H7 (cell line): ENCODE data around the gene FSD1L. TPM values are rescaled to one million over a fixed set of nuclear protein-coding genes. Genes with fewer than 3 reads are reported as not detected.

Source experiments
- DNase-seq: peaks from one replicate; pipeline ENCODE4 v3.0.0; 2012
- H3K27me3 ChIP-seq: 2 replicates; pipeline ENCODE4 v1.6.0; 2011; ENCODE audit warnings: mild to moderate bottlenecking, low read length; ENCODE audit not compliant: control insufficient read depth, insufficient read depth
- H3K36me3 ChIP-seq: replicated peaks from 2 replicates; pipeline ENCODE4 v1.5.1; 2011; ENCODE audit warnings: low read length; ENCODE audit not compliant: control insufficient read depth, insufficient read depth
- H3K4me3 ChIP-seq: 2 replicates; pipeline ENCODE4 v1.5.1; 2011; ENCODE audit warnings: low read depth, mild to moderate bottlenecking, control low read depth, low read length, moderate library complexity; ENCODE audit not compliant: insufficient read depth
- total RNA-seq: library from RNA; depleted of rRNA; stranded (reverse); fragments of >200 nt; shearing (Covaris generic); gene quantifications from 2 replicates; pipeline ENCODE4 v1.2.3, GENCODE V29; 2014; rRNA removed

Gene FSD1L
- 2.3 and 2.5 TPM in 2 replicates for total RNA-seq

DNA sequence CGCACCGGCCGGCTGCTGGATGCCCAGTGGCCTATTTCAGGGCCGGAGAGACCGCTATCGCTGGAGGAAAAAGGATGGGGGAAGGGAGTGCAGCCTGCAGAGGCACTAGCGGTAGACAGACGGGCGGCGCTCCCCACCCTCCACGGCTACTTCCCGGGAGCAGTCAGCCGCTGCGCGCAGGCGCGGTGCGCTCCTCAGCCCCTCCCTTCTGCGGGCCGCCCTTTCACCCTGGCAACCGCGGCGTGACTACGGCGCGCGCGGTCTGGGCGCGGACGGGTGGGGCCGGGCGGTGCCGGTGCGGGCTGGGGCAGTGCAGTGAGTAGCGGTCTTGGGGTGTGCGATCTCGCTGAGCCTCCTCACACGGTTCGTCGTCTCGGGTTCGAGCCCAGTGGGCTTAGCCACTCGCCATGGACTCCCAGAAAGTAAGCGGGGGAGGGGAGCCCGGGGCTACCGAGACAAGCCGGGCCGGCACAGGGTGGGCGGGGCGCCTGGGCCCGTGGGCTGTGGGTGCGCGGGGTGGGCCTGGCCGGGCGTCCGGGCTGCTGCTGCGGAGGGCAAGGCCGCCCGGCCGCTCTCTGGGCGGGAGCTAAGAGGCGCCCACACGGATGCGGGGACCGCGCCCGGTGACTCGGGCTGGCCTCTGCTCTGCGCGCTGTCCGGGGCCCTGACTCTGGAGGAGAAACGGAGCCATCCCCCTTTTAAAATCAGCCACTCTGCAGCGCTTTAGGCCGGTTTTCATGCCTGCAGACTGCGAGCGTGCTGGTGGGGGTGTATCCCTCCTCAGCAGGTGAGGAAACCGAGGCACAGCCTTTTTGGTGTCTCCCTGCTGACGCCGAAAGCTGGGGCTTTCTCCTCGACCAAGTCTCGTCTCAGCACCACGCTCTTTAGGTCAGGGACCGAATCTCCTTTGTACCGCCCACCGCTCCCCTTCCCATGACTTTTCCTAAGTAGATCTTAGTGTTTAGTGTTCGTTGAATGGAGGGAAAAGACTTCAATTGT is at the start of gene FSD1L:
FSD1L (plus strand) TSS at position 221 of the 999 bp plus-strand sequence; CDS start at position 408, 187 bp downstream.
- DNase-seq: peak; percentile 96
- Histone ChIP-seq H3K4me3 (peak within 1 kb of the TSS; percentile 86), H3K27me3 (no peaks in the 10 kb centered on the region), H3K36me3 (no peaks in the 10 kb centered on the region)

DNA sequence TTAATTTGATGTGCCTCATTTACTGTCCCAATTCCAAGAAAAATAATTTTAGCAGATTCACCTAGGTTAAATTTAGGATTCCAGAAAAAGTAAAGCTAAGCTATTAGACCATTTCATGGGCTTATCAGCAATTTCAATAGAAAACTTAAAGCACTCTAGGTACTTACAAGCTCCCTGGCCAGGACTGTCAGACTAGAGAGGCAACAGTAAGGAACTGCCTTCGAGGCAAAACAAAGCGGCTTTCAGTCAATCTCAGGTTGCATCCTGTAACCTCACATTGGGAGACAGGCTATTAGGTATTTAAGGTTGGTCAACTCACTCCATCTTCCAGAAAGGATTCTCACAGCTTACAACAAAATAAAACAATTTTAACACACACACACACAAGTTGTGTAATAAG is 48.7 kb upstream of the FSD1L start:
- Histone ChIP-seq H3K27me3 (no peaks in the 10 kb centered on the region), H3K36me3 (no peaks in the 10 kb centered on the region), H3K4me3 (no peak overlapping the region)
- no peak for DNase-seq

DNA sequence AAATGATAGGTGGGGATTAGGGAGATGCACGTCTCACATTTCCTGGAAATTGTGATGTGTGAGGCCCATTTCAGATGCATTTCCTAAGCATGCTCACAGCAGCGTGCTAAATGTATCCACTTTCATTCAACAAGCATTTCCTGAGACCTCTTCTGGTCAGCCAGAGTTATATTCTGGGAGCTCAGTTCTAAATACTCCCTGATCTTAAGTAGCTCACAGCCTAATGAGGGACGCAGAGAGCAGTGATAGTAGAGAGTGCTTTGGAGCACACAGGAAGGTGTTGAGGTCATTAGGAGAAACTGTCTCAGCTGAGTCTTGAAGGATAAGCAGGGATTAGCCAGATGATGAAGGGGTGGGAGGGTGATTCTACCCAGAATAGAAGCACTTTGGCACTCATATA is 46.2 kb upstream of the FSD1L start:
- no peaks in the 10 kb centered on the region for H3K27me3 ChIP-seq
- no peak overlapping the region for H3K4me3 ChIP-seq
- no peaks in the 10 kb centered on the region for H3K36me3 ChIP-seq
- DNase-seq: no peak

DNA sequence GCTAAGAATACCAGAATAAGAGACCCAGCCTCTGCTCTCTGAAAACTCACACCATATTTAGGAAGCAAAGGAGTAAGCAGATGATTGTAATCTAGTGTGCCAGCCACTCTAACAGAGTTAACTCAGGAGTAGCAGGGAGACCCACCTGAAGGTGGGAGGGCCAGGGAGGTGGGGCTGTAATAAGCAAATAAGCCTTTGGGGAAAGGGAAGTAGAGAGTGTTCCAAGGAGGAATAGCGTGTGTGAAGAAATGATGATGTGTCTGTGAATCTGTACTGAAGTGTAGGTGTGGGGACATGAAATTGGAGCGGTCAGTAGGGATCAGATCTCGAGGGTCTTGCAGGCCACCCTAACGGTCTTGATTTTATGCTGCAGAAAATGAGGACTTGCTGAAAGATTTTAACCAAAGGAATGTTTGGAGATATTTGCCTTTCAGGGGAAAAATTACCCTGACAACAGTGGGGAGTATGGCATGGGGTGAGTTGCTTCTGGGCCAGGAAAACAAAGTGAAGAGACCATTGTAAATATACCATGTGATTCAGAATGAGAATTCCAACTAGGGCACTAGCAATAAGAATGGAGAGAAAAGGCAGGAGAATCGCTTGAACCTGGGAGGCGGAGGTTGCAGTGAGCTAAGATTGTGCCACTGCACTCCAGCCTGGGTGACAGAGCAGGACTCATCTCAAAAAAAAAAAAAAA is 44.1 kb upstream of the FSD1L start:
- no peak overlapping the region for H3K4me3 ChIP-seq
- H3K27me3 ChIP-seq: no peaks in the 10 kb centered on the region
- no peaks in the 10 kb centered on the region for H3K36me3 ChIP-seq
- DNase-seq: peak; percentile 43

DNA sequence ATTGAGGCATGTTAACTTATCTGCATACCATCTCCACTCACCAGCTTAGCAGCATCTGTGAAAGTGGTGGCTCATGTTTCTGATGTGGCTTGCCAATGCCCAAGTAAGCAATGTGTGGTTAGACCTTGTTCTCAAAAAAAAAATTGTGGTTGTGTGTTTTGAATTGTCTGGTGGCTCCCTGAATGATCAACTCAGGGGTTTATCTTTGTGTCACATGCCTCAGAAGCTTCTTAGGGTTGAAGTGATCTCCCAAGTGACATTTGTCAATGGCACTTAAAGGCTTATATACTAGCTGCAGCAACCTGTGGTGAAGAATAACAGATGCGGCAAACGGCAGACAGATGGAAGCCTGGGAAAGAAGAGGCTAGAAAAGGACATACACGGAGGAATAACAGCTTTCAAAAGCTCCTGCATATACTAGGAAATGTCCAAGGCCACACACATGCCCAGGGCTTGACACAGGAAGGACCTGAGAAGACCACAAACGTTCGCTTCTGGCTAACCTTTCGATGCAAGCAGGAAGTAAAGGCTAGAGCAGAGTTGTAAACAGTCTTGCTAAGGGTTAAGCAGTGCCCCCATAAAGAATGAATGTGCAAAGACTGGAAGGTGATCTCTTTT is 42.2 kb upstream of the FSD1L start:
- Histone ChIP-seq H3K36me3 (no peaks in the 10 kb centered on the region), H3K4me3 (no peak overlapping the region), H3K27me3 (no peaks in the 10 kb centered on the region)
- DNase-seq: no peak

DNA sequence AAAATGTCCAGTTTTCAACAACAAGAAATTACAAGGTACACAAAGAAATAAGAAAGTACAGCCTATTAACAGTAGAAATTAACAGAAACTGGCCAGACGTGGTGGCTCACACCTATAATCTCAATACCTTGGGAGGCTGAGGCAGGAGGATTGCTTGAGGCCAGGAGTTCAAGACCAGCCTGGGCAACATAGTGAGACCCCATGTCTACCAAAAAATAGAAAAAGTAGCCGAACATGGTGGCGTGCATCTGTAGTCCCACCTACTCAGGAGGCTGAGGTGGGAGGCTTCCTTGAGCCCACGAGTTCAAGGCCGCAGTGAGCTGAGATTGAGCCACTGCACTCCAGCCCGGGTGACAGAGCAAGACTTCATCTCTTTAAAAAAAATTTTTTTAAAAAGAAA is 41.5 kb upstream of the FSD1L start:
- H3K27me3 ChIP-seq: no peaks in the 10 kb centered on the region
- H3K36me3 ChIP-seq: no peaks in the 10 kb centered on the region
- H3K4me3 ChIP-seq: no peak overlapping the region
- DNase-seq: no peak

DNA sequence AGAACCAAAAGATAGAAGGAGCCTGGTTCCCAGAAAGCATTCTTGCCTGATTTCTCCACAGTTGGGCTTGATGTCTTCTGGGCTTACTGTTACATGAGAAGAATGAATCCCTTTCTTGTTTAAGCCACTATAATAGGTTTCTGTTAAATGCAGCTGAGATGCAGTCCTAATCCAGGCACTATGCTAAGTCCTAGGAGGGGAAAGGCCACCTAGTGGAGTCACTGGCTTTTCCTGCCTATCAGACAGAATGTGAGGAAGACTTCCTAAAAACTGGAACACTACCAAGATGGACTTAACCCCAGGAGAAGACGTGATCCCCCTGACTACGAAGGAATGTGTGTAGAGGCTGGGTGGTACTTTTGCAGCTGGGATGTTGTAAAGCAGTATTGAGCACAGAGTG is 34.3 kb upstream of the FSD1L start:
- peak; percentile 26 for DNase-seq
- no peak overlapping the region for H3K4me3 ChIP-seq
- no peaks in the 10 kb centered on the region for H3K36me3 ChIP-seq
- H3K27me3 ChIP-seq: no peaks in the 10 kb centered on the region

DNA sequence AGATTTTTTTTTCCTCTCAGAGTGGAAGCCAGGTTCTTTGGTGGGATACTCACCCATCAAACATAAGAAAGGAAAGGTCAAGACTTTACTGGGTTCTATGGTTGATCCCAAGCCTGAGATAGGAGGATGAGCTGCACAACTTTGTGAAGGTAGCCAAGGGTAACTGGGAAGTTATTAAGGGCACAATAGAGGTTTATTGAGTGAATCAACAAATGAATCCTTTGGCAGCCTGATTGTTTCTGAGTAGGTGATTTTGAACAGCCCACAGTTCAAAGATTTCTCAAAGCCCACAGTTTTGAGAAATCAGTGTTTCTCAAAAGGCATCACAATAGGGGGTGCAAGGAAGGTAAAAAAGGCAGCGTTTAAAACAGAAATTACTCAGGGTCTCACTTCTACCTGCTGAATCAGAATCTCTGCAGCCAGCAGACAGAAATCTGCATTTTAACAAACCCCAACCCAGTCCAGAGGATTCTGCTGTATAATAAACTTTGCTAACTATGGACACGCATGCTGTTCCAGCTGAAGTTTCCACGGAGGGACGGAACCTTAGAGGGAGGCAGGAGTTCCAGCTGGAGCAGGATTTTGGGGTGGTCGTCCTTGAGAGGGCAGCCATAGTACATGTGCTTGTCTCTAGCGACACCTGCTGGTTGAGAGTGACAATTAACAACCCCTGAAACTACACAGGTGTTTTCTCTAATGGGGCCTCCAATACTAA is 32.7 kb upstream of the FSD1L start:
- Histone ChIP-seq H3K36me3 (no peaks in the 10 kb centered on the region), H3K27me3 (no peaks in the 10 kb centered on the region), H3K4me3 (no peak overlapping the region)
- peak; percentile 74 for DNase-seq

DNA sequence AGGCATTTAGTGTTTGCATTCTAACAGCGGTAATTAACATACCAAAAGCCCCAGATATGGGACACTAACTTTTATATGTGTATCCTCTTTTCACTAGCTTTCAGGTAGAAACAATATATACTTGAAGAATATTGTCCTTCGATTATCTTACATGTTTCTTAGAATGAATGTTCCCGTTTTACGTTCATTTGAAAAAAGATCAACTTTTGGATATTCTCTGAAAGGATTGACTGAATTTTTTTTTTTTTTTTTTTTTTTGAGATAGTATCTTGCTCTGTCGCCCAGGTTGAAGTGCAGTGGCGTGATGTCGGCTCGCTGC is 32.2 kb upstream of the FSD1L start:
- H3K27me3 ChIP-seq: no peaks in the 10 kb centered on the region
- no peaks in the 10 kb centered on the region for H3K36me3 ChIP-seq
- H3K4me3 ChIP-seq: no peak overlapping the region
- no peak for DNase-seq

DNA sequence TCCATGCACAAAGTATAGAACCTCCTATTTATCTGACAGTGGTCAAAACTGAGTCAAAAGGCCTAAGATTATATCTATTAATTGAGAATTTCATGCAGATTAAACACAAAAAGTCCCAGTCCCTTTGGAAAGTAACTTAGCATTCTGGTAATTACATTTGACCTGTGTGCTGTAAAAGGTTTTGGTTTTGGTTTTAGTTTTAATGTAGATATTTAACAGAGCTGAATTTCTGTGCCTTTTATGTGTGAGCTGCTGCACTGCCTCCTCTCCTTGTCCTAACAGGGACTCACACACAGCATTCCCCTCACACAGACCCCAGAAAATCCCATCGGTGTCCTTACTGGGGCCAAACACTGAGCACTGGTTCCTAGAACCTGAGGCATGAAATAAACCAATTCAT is 31.0 kb upstream of the FSD1L start:
- no peaks in the 10 kb centered on the region for H3K36me3 ChIP-seq
- no peaks in the 10 kb centered on the region for H3K27me3 ChIP-seq
- H3K4me3 ChIP-seq: no peak overlapping the region
- DNase-seq: no peak

DNA sequence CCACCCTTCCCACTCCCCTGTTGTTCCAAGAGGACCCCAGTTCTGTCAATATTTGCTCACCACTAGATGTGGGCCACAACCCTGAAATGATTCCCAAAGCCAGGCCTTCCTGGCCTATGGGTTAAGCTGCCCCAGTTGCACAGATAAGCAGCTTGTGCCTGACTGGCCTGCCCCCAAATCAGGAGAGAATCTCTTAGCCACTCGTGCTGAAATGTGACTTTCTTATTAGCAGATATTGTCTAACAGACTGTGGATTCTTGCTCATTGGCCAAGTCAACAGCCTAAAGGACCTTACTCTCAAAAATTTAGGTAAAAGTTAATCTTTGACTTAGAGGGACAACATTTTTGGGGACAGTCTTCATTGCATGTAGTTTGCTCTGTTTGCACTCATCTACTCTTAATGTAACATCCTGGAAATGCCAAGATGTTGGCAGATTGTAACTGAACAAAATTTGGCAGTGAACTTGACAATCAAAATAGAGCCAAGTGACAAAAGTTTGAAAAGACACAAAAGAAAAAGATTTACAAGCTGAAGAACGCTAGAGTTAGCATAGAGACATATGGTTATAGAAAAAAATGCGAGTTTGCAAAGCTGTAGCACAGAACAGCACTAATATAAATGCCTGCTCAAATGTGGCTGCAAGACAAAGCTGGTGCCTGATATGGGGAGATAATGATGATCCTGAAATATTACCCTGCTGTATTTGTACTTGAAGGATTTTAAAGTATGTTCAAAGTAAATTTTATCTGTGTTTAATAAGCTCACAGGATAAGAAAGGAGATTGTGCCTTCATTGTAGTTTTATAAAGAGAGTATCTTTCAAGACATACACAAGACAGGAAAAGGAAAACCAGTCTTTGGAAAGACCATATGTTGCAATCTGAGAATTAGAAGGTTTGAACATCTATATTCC is 29.0 kb upstream of the FSD1L start:
- Histone ChIP-seq H3K36me3 (no peaks in the 10 kb centered on the region), H3K27me3 (no peaks in the 10 kb centered on the region), H3K4me3 (no peak overlapping the region)
- DNase-seq: no peak

DNA sequence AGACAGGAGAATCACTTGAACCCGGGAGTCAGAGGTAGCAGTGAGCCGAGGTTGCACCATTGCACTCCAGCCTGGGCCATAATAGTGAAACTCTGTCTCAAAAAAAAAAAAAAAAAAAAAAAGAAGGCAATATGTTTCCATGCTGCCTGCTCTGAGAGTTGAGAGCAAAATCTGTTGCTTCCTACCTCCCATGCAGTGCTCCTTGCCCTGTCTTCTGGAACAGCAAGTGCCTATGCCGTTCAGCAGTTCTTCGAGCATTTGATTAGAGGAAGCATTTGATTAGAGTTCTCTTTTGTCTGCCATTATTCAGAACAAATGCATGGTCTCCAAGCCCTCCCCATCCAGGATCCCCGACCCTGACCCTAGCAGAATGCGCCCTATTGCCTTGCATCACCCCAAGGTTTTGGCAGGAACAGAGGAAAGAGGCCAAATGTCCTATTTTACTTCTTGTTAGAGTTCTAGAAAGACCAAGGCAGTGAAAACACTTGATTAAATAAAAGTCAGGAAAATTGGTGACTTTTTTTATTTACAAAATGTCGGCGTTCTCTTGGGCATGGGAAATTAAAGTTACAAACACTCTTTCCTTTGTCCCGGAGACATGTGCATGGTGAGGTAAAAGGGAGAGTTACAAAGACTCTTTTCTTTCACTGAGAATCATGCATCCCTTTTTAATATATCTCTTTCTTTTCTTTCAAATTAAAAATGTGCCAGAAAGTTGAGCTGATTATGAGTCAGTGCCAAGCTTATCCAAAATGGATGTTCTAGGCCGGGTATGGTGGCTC is 27.8 kb upstream of the FSD1L start:
- no peaks in the 10 kb centered on the region for H3K27me3 ChIP-seq
- no peaks in the 10 kb centered on the region for H3K36me3 ChIP-seq
- DNase-seq: no peak
- no peak overlapping the region for H3K4me3 ChIP-seq

DNA sequence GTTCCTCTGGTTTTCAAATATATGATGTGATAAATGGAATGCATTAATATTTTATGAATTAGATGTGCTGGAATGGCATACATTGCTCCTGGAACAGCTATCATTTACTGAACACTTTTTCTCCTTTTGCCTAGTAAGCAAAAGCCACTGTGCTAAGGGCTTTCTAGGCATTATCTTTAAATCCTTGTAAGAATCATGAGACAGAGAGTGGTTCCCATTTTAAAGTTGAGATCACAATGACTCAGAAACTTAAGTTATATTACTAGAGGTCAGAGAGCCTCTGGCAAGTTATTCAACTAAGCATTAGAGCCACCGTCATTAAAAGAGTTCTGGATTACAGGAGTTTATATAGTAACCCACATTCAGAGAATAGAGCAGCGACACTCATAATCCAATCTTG is 26.7 kb upstream of the FSD1L start:
- H3K4me3 ChIP-seq: no peak overlapping the region
- DNase-seq: no peak
- no peaks in the 10 kb centered on the region for H3K36me3 ChIP-seq
- no peaks in the 10 kb centered on the region for H3K27me3 ChIP-seq
